ENCODE results near the gene PCED1B.

PCED1B gene

GRCh38 chr12:47236109-47236714 lies 156.8 kb downstream of the PCED1B start:
- DNase-seq (ENCODE audit: low read depth) = peak; percentile 50

GRCh38 chr12:47237751-47238211 lies 158.4 kb downstream of the PCED1B start:
- no peak for DNase-seq (ENCODE audit: low read depth)

GRCh38 chr12:47238669-47239114 lies 159.3 kb downstream of the PCED1B start:
- DNase-seq (ENCODE audit: low read depth) = no peak

- no peak for DNase-seq (ENCODE audit: low read depth)
Observed at GRCh38 chr12:47242426-47242825, 163.0 kb downstream of the PCED1B start.

- no peak for DNase-seq (ENCODE audit: low read depth)
Observed at GRCh38 chr12:47244835-47245234, 165.4 kb downstream of the PCED1B start.

- no peak for DNase-seq (ENCODE audit: low read depth)
Observed at GRCh38 chr12:47245623-47246022, 166.2 kb downstream of the PCED1B start.

- no peak for DNase-seq (ENCODE audit: low read depth)
Observed at GRCh38 chr12:47247418-47247817, 168.0 kb downstream of the PCED1B start.

GRCh38 chr12:47249082-47249481 lies 169.7 kb downstream of the PCED1B start:
- no peak for DNase-seq (ENCODE audit: low read depth)

GRCh38 chr12:47249719-47250357 lies 170.4 kb downstream of the PCED1B start:
- DNase-seq (ENCODE audit: low read depth) = no peak

GRCh38 chr12:47251919-47252318 lies 172.5 kb downstream of the PCED1B start:
- no peak for DNase-seq (ENCODE audit: low read depth)

GRCh38 chr12:47264951-47265350 lies 185.5 kb downstream of the PCED1B start:
- DNase-seq (ENCODE audit: low read depth) = no peak

GRCh38 chr12:47265391-47265790 lies 186.0 kb downstream of the PCED1B start:
- no peak for DNase-seq (ENCODE audit: low read depth)

GRCh38 chr12:47267571-47267970 lies 188.2 kb downstream of the PCED1B start:
- DNase-seq (ENCODE audit: low read depth) = no peak

- no peak for DNase-seq (ENCODE audit: low read depth)
Observed at GRCh38 chr12:47268501-47269454, 189.4 kb downstream of the PCED1B start.

- DNase-seq (ENCODE audit: low read depth) = no peak
Observed at GRCh38 chr12:47269916-47270315, 190.5 kb downstream of the PCED1B start.

GRCh38 chr12:47270782-47271664 lies 191.6 kb downstream of the PCED1B start:
- DNase-seq (ENCODE audit: low read depth) = no peak

GRCh38 chr12:47271800-47272239 lies 192.4 kb downstream of the PCED1B start:
- DNase-seq (ENCODE audit: low read depth) = no peak

- DNase-seq (ENCODE audit: low read depth) = no peak
Observed at GRCh38 chr12:47272412-47273190, 193.2 kb downstream of the PCED1B start.

GRCh38 chr12:47273191-47273626 lies 193.8 kb downstream of the PCED1B start:
- DNase-seq (ENCODE audit: low read depth) = no peak

GRCh38 chr12:47274760-47275159 lies 195.3 kb downstream of the PCED1B start:
- DNase-seq (ENCODE audit: low read depth) = no peak

- DNase-seq (ENCODE audit: low read depth) = no peak
Observed at GRCh38 chr12:47276253-47276620, 196.8 kb downstream of the PCED1B start.

Measured in fibroblast of the conjunctiva (primary cell).